Activated CD4-positive, alpha-beta T cell treated with anti-CD3 and anti-CD28 coated beads for 4 hours (primary cell): ENCODE measurements around the gene MAP2K1.
"Not testable (repeated sequence)": the region's sequence is repeated elsewhere in the genome, so short reads cannot be mapped to it uniquely, and the experiment has no call there.

Source experiments
- DNase-seq, 2 donors: peaks; one replicate each; pipeline ENCODE4 v3.0.0-alpha.2; 2020

MAP2K1 gene

GRCh38 chr15:66386204-66387123, at the start of gene MAP2K1:
Gene MAP2K1, plus strand, starts transcription at chr15:66386912. Its CDS starts 436 bp downstream, at chr15:66387348.
- DNase-seq: peak; percentile 98 to 99

- DNase-seq: not testable (repeated sequence)
These were observed 38.2 kb upstream of the MAP2K1 start for GRCh38 chr15:66348530-66348929.

GRCh38 chr15:66356077-66356358, 30.7 kb upstream of the MAP2K1 start:
- DNase-seq: no peak

GRCh38 chr15:66356359-66357236, 30.1 kb upstream of the MAP2K1 start, which contains the start of gene TIPIN:
Gene TIPIN, minus strand, starts transcription at chr15:66356685. Its CDS starts 3,738 bp downstream, at chr15:66352947.
- peak; percentile 97 for DNase-seq

- no peak for DNase-seq
These were observed 27.0 kb upstream of the MAP2K1 start for GRCh38 chr15:66359740-66360139.

- DNase-seq: not testable (repeated sequence)
These were observed 24.8 kb upstream of the MAP2K1 start for GRCh38 chr15:66361745-66362460.

GRCh38 chr15:66362776-66363175, 23.9 kb upstream of the MAP2K1 start:
- DNase-seq: no peak

- no peak for DNase-seq
These were observed 21.7 kb upstream of the MAP2K1 start for GRCh38 chr15:66364944-66365528.

GRCh38 chr15:66369773-66370651, 16.7 kb upstream of the MAP2K1 start:
- DNase-seq: peak in 1 of 2 donors; percentile 14

- DNase-seq: no peak
These were observed 12.5 kb upstream of the MAP2K1 start for GRCh38 chr15:66374179-66374578.

- DNase-seq: no peak
These were observed 7.8 kb upstream of the MAP2K1 start for GRCh38 chr15:66378814-66379430.

GRCh38 chr15:66381376-66381775, 5.3 kb upstream of the MAP2K1 start:
- DNase-seq: not testable (repeated sequence)

- peak; percentile 81 to 82 for DNase-seq
These were observed 691 bp downstream of the MAP2K1 start for GRCh38 chr15:66387163-66388042.

GRCh38 chr15:66388043-66388363, 1.3 kb downstream of the MAP2K1 start:
- no peak for DNase-seq

- DNase-seq: no peak
These were observed 1.9 kb downstream of the MAP2K1 start for GRCh38 chr15:66388576-66388975.

GRCh38 chr15:66389098-66389858, 2.6 kb downstream of the MAP2K1 start:
- no peak for DNase-seq

GRCh38 chr15:66389859-66390381, 3.2 kb downstream of the MAP2K1 start:
- no peak for DNase-seq

GRCh38 chr15:66390678-66391077, 4.0 kb downstream of the MAP2K1 start:
- peak in 1 of 2 donors; percentile 18 for DNase-seq

GRCh38 chr15:66393037-66393436, 6.3 kb downstream of the MAP2K1 start:
- DNase-seq: not testable (repeated sequence)
